ENCODE measurements around the gene CWF19L1.
"Not testable (repeated sequence)": the region's sequence is repeated elsewhere in the genome, so short reads cannot be mapped to it uniquely, and the experiment has no call there.

CWF19L1 gene

DNA sequence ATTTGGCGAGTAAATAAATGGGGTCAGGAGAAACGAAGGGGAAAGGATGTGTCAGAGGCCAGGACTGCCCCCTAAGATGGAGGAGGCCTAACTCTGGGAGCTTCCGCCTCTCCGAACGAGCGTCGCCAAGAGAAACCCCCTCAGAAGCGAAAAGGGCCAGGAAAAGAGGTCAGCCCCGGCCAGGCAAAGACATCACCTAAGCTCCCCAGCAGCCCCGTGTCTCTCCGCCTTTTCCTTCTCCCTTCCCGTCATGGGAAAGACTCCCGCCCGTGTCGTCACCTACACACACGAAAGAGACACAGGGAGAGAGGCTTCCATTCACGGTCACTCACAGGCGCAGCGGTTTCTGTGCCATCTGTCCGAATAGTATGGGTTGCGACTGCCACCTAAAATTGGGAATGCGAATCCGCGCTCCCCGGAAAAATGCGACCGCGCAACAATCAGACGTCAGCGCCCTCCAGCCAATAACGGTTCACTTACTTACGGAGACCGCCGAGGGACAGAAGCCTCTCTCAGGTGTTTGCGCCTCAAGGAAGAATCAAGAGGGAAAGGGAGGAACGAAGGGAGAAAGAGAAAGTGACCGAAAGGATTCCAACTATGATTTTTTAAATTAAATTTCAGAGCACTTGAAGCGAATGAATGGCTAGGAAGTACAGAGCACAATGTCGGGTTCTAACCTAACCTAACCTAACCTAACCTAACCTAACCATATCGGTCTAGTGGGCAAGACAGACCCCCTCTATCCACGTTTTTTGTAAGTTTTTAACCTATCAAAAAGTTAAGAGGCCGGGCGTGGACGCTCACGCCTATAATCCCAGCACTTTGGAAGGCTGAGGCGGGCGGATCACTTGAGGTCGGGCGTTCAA lies at the start of gene CWF19L1:
Gene CWF19L1, minus strand, starts transcription at position 400 of the 866 bp plus-strand sequence. Its CDS starts 45 bp downstream, at position 355.
- DNase-seq (ENCODE audit: low read depth in 2 of 2), result peak; percentile 59 to 61

DNA sequence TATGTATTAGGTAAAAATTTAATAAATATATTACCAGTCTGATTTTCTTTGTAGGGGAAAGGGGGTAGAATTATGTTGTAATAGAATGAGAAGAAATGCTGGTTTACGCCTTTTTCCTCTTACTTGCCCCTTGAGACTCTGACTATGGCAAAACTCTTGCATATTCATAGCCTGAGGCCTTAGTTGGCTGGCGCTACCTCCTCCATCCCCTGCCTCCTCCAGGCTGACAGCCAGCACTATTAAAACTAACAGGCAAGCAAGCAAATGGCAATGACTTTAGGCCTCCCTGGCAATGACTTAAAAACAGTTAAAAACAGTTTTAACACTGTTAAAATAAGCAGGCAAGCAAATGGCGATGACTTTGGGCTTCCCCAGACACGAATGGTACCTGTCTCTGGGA lies 48.2 kb upstream of the CWF19L1 start:
- no peak for DNase-seq (ENCODE audit: low read depth in 2 of 2)

- no peak for DNase-seq (ENCODE audit: low read depth in 2 of 2)
Observed at GRCh38 chr10:100311298-100311697, 43.9 kb upstream of the CWF19L1 start.

- no peak for DNase-seq (ENCODE audit: low read depth in 2 of 2)
Observed at GRCh38 chr10:100307684-100308083, 40.2 kb upstream of the CWF19L1 start.

DNA sequence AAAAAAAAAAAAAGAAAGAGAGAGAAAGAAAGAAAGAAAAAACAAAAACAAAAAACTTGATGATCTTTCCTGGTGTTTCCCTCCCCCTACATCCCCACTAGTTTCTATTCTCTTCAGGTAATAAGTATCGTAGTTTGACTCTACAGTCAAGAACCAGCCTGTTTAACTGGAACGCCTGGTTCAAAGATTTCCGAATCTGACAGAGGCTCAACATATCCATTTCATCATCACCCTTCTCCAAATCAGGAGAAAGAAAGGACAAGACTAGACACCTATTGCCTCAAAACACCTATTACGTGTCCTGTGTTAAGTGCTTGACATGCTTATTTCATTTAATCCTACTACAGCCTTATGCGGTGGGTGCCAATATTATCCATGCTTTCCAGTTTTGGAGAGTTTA lies 39.4 kb upstream of the CWF19L1 start:
- DNase-seq (ENCODE audit: low read depth in 2 of 2), result no peak

DNA sequence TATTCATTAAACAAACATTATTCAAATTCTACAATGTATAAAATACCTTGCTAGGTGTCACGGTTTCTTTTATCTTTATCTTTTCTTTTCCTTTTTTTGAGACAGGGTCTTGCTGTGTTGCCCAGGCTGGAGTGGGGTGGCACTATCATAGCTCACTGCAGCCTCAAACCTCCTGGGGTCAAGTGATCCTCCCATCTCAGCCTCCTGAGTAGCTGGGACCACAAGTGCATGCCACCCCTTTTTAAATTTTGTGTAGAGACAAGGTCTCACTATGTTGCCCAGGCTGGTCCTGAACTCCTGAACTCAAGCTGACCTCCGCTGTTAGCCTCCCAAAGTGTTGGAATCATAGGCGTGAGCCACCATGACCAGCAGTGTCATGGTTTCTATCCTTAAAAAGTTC lies 37.0 kb upstream of the CWF19L1 start:
- DNase-seq (ENCODE audit: low read depth in 2 of 2), result no peak

- DNase-seq (ENCODE audit: low read depth in 2 of 2), result no peak
Observed at GRCh38 chr10:100303724-100304319, 36.4 kb upstream of the CWF19L1 start.

DNA sequence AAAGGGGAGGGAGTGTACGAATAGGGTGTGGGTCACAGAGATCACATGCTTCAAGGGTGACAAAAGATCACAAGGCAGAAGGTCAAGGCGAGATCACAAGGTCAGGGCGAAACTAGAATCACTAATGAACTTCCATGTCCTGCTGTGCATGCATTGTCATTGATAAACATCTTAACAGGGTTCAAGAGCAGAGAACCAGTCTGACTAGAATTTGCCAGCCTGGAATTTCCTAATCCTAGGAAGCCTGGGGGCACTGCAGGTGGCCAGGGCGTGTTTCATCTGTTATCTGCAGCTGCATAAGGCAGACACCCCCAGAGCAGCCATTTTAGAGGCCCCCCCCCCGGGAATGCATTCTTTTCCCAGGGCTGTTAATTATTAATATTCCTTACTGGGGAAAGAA lies 33.7 kb upstream of the CWF19L1 start:
- DNase-seq (ENCODE audit: low read depth in 2 of 2), result not testable (repeated sequence)

DNA sequence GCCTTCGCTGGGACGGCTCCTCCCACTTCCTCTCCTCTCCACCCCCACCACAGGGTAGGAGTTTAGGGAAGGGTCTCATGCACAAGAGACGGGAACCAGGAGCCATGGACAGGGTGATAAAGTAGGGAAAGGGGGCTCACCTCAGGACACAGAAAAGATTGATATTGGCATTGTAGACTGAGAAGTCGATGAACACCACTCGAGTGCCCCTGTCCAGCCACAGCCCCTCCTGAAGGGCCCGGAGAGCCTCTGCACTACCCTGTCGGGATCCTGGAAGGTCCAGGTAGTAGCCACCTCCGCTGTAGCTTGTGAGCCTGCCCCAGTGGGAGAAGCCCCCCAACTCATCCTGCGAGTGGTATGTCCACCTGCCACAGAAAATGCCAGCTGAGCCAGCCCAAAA lies 29.8 kb upstream of the CWF19L1 start:
- DNase-seq (ENCODE audit: low read depth in 2 of 2), result no peak

DNA sequence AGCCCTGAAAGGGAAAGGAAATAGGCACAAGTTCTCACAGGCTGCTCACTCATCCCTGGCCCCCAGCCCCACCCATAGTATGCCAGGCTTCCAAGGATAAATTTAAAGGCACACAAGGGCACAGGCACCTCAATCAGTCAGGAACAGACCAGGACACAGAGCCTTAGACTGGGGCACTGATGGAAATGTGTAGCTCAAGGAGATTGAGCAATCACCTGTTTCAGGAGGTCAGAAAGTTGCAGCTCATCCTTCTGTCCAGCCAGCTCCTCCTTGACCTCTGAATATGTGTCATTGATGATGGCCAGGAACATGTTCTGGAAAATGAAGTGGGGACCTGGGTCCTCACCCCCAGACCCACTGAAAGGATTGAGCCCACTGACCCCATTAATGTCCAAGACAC lies 25.6 kb upstream of the CWF19L1 start:
- no peak for DNase-seq (ENCODE audit: low read depth in 2 of 2)

DNA sequence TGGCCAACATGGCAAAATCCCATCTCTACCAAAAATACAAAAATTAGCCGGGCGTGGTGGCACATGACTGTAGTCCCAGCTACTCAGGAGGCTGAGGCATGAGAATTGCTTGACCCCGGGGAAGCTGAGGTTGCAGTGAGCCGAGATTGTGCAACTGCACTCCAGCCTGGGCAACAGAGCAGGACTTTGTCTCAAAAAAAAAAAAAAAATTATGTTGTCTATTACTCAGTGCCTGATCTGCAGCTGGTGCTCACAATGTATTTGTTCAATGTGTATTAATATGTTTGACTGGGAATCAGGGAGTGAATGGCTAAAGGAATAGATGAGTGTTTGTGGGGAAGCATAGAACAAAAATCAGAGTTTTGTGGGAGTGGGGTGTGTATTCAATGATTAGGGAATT lies 24.9 kb upstream of the CWF19L1 start:
- DNase-seq (ENCODE audit: low read depth in 2 of 2), result not testable (repeated sequence)

DNA sequence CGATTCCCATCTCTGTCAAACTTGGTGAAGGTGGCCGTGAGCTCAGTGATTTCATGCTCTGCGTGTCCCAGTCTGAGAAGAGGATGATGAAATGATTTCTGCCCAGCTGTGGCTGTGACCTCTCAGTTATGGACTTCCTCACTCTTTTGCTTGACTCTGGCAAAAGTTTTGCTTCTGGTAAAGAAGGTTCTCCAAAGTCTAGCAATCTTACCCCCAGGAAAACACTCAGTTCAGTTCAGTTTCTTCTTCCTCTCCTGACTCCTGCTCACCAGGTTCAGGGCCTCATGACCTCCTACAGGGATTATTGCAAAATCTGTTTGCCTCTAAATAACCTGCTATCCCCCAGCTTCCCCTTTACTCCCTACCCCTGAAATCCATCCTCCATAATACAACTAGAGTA lies 23.9 kb upstream of the CWF19L1 start:
- no peak for DNase-seq (ENCODE audit: low read depth in 2 of 2)

DNA sequence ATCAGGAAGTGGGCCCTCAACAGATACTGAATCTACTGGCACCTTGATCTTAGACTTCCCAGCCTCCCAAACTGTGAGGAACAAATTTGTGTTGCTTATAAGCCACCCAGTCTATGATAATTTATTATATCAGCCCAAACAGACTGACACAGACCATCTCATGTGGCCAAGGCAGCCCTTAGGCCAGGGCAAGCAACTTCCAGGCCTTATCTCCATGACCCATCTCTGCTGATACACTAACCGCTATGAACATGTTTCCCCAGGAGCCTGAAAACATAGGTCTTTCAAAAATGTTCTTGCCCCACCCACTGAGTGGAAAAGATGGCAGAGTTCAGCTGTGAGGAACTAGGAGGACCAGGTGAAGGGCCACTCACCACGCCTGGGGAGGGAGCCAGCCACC lies 22.2 kb upstream of the CWF19L1 start:
- no peak for DNase-seq (ENCODE audit: low read depth in 2 of 2)

DNA sequence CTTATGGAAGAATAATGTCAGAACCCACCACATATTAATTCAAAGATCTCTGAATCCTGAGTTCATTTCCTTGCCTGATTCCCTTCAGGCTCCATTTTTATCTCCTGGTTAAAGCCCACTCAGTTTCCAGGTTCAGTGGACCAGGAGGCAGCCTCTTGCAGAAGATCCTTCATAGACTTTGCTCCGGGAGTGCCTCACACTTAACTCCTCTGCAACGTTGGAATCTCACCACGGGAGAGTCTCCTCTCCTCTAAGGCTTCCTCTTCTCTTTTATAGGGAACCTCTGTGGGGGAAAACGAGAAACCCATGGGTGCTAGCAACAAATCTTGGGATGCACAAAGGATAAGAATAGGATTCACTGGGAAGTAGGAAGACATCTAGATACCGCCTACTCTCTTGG lies 20.8 kb upstream of the CWF19L1 start:
- no peak for DNase-seq (ENCODE audit: low read depth in 2 of 2)

DNA sequence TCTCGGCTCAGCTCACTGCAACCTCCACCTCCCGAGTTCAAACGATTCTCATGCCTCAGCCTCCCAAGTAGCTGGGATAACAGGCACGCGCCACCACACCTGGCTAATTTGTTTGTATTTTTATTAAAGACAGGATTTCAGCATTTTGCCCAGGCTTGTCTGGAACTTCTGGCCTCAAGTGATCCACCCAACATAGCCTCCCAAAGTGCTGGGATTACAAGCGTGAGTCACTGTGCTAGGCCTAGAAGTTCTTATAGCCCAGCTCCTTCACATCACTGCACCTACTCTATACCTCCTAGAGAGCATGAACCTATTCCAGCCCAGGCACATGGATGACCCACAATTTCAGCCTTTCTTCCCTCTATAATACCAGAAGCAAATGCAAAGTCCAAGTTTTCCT lies 20.3 kb upstream of the CWF19L1 start:
- DNase-seq (ENCODE audit: low read depth in 2 of 2), result no peak

DNA sequence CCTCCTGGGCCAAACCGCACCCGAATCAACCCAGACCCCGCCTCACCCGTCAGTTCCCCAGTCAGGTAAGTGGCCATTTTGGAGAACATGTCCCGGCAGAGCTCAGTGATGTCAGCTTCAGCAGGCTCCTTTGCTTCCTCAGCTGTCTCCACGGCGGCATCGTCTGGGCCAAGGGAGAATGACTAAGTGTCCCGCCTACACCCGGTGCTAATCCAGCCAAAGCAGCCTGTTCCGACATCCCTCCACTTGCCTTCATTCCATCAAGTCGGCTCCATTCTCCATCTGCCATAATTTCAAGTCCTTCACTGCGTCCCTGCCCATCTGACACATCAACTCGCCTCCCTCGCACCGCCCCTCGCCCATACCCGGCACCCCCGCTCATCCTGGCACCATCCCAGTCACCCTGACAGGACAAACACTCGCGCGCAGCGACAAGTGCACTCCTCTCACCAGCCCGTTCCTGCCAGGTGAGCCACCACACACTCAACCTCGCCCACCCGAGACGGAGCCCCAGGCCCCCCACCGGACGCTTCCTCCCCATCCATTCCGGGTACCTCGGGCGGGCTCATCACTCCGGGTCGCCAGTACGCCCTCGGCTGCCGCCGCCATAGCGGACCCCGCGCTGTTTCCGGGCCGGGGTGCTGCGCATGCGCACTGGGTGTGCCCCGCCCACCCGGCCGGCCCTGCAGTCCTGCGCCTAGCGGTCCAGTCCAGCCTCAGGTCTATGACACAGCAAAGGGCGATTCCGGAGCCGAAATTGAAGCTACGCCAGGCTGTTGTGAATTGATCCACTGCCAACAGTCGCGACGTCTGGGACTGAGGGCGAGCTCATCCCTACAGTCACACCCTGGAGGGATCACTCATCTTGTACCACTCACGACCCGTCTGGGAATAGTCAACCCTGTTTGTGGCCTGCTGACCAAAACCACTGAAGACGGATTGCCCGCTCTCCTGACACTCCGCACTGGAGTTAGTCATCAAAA lies 18.9 kb upstream of the CWF19L1 start, which contains the start of gene BLOC1S2:
Gene BLOC1S2, minus strand, starts transcription at position 630 of the 983 bp plus-strand sequence. Its CDS starts 21 bp downstream, at position 609.
- peak; percentile 76 to 81 for DNase-seq (ENCODE audit: low read depth in 2 of 2)

- not testable (repeated sequence) for DNase-seq (ENCODE audit: low read depth in 2 of 2)
Observed at GRCh38 chr10:100285326-100285725, 17.9 kb upstream of the CWF19L1 start.

- DNase-seq (ENCODE audit: low read depth in 2 of 2), result no peak
Observed at GRCh38 chr10:100282907-100283306, 15.5 kb upstream of the CWF19L1 start.

DNA sequence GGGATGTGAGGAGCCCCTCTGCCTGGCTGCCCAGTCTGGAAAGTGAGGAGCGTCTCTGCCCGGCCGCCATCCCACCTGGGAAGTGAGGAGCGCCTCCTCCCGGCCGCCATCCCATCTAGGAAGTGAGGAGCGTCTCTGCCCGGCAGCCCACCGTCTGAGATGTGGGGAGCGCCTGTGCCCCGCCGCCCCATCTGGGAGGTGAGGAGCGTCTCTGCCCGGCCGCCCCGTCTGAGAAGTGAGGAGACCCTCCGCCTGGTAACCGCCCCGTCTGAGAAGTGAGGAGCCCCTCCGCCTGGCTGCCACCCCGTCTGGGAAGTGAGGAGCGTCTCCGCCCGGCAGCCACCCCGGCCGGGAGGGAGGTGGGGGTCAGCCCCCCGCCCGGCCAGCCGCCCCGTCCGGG lies 9.5 kb upstream of the CWF19L1 start:
- DNase-seq (ENCODE audit: low read depth in 2 of 2), result not testable (repeated sequence)

GRCh38 chr10:100265821-100266485 lies 1.5 kb downstream of the CWF19L1 start:
- no peak for DNase-seq (ENCODE audit: low read depth in 2 of 2)

DNA sequence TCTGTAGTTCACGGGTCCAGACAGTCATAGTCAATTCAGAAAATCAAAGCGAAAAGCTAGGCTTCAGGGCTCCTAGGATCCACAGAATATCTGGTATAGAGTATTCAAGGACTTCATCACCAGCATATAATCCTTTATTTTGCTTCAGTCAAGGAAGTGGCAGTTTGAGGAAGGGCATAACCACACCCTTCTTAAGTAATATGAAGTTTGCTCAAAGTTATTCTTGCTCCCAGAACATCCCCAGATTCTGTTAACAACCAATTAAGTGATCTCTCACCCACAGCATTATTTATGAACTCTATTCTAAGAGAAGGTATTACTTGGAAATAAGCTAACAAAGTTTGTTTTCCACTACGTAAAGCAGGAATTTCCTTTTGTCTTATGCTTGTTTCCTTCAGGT lies 13.2 kb downstream of the CWF19L1 start:
- DNase-seq (ENCODE audit: low read depth in 2 of 2), result no peak

All from stimulated activated CD8-positive, alpha-beta memory T cell treated with anti-CD3 and anti-CD28 coated beads, Interleukin-7, amount 100 ng/mL, for 4 hours (primary cell).